GM21528 (cell line): Measurements from ENCODE around the gene POU2F1.

Experiments
- ATAC-seq: cut with Tn5 transposase; IDR thresholded peaks from one replicate; pipeline ENCODE4 v1.9.1; 2021; ENCODE audit warnings: mild to moderate bottlenecking, moderate library complexity; ENCODE audit not compliant: unreplicated experiment, low FRiP score

POU2F1 gene

GRCh38 chr1:167220537-167221125 lies at the start of gene POU2F1:
POU2F1 (plus strand) TSS chr1:167220886; CDS start chr1:167220898, 12 bp downstream.
- peak; percentile 59 for ATAC-seq

GRCh38 chr1:167171286-167171929 lies 49.3 kb upstream of the POU2F1 start:
- ATAC-seq = no peak

- no peak for ATAC-seq
Observed at GRCh38 chr1:167173516-167174184, 47.0 kb upstream of the POU2F1 start.

GRCh38 chr1:167175901-167176300 lies 44.8 kb upstream of the POU2F1 start:
- ATAC-seq = no peak

GRCh38 chr1:167178831-167179230 lies 41.9 kb upstream of the POU2F1 start:
- no peak for ATAC-seq

- no peak for ATAC-seq
Observed at GRCh38 chr1:167182571-167183320, 37.9 kb upstream of the POU2F1 start.

- ATAC-seq = no peak
Observed at GRCh38 chr1:167184081-167184480, 36.6 kb upstream of the POU2F1 start.

GRCh38 chr1:167185062-167185461 lies 35.6 kb upstream of the POU2F1 start:
- no peak for ATAC-seq

- no peak for ATAC-seq
Observed at GRCh38 chr1:167185974-167186657, 34.6 kb upstream of the POU2F1 start.

- ATAC-seq = no peak
Observed at GRCh38 chr1:167186771-167187170, 33.9 kb upstream of the POU2F1 start.

GRCh38 chr1:167190747-167191237 lies 29.9 kb upstream of the POU2F1 start:
- no peak for ATAC-seq

- no peak for ATAC-seq
Observed at GRCh38 chr1:167191958-167192357, 28.7 kb upstream of the POU2F1 start.

GRCh38 chr1:167194182-167194581 lies 26.5 kb upstream of the POU2F1 start:
- ATAC-seq = no peak

- no peak for ATAC-seq
Observed at GRCh38 chr1:167196166-167196565, 24.5 kb upstream of the POU2F1 start.

- ATAC-seq = no peak
Observed at GRCh38 chr1:167197236-167197635, 23.4 kb upstream of the POU2F1 start.

GRCh38 chr1:167197692-167198091 lies 23.0 kb upstream of the POU2F1 start:
- no peak for ATAC-seq

- ATAC-seq = no peak
Observed at GRCh38 chr1:167198518-167199133, 22.1 kb upstream of the POU2F1 start.

GRCh38 chr1:167199656-167200055 lies 21.0 kb upstream of the POU2F1 start:
- ATAC-seq = no peak

GRCh38 chr1:167200272-167200671 lies 20.4 kb upstream of the POU2F1 start:
- ATAC-seq = no peak

- ATAC-seq = no peak
Observed at GRCh38 chr1:167200749-167201148, 19.9 kb upstream of the POU2F1 start.
